Measurements from ENCODE around the gene FANCC. TPM values are rescaled to one million over a fixed set of nuclear protein-coding genes. Genes with fewer than 3 reads are reported as not detected.

FANCC gene
- total RNA-seq, 2 donors from 2014 or later, result 17.6 to 23.5 TPM

DNA sequence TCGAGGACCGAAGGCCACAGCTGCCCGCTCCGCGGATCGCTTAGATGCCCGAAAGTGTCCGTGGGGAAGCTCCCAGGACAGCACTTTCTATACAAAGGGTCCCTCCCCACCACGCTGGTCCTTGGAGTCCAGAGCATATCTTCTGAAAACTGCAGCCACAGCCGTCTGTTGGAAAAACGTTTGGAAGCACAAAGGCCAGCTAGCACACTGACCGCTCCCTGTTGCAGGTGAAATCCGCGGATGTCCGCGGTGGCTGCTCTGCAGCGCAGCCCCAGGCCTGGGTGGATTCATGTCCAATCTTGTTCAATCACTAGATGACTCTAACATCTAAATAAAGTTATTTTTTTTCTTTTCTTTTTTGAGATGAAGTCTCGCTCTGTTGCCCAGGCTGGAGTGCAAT, 32.8 kb upstream of the FANCC start:
- no peak overlapping the region for H3K9ac ChIP-seq (ENCODE audit: extremely low read depth, low read length, poor library complexity, severe bottlenecking)
- peaks cover 36% of the 10 kb centered on the region for H3K27me3 ChIP-seq (ENCODE audit: control insufficient read depth, insufficient read depth, low read length, poor library complexity, severe bottlenecking)
- H3K36me3 Mint-ChIP-seq (ENCODE audit: low read depth), result no peaks in the 10 kb centered on the region
- TF ChIP-seq, protein P1, sequence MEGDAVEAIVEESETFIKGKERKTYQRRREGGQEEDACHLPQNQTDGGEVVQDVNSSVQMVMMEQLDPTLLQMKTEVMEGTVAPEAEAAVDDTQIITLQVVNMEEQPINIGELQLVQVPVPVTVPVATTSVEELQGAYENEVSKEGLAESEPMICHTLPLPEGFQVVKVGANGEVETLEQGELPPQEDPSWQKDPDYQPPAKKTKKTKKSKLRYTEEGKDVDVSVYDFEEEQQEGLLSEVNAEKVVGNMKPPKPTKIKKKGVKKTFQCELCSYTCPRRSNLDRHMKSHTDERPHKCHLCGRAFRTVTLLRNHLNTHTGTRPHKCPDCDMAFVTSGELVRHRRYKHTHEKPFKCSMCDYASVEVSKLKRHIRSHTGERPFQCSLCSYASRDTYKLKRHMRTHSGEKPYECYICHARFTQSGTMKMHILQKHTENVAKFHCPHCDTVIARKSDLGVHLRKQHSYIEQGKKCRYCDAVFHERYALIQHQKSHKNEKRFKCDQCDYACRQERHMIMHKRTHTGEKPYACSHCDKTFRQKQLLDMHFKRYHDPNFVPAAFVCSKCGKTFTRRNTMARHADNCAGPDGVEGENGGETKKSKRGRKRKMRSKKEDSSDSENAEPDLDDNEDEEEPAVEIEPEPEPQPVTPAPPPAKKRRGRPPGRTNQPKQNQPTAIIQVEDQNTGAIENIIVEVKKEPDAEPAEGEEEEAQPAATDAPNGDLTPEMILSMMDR (conservative IDR thresholded peaks at IDR 0.05), result no peak
- no peaks in the 10 kb centered on the region for H3K9me3 ChIP-seq (ENCODE audit: control insufficient read depth, low read length)
- peaks cover 56% of the 10 kb centered on the region for H3K27me3 Mint-ChIP-seq (ENCODE audit: insufficient read depth)
- H3K4me3 Mint-ChIP-seq, result peak overlapping the region; percentile 59
- no peak overlapping the region for H3K4me3 ChIP-seq (ENCODE audit: low read length)
- 88 to 89% methylated on average over 10 to 18 of the region's 18 CpGs for WGBS, 2 experiments (ENCODE audit: insufficient coverage in 1 of 2, insufficient read length in 1 of 2)
- H3K27ac ChIP-seq (ENCODE audit: low read depth, low read length), result no peak overlapping the region
- no peaks in the 10 kb centered on the region for H3K4me1 ChIP-seq (ENCODE audit: control insufficient read depth, insufficient read depth, low read length)
- no peaks in the 10 kb centered on the region for H3K4me1 Mint-ChIP-seq
- H3K27ac Mint-ChIP-seq, result no peak overlapping the region
- H3K36me3 ChIP-seq (ENCODE audit: control insufficient read depth, insufficient read depth, low read length), result no peaks in the 10 kb centered on the region
- no peak for DNase-seq
- no peaks in the 10 kb centered on the region for H3K9me3 Mint-ChIP-seq

DNA sequence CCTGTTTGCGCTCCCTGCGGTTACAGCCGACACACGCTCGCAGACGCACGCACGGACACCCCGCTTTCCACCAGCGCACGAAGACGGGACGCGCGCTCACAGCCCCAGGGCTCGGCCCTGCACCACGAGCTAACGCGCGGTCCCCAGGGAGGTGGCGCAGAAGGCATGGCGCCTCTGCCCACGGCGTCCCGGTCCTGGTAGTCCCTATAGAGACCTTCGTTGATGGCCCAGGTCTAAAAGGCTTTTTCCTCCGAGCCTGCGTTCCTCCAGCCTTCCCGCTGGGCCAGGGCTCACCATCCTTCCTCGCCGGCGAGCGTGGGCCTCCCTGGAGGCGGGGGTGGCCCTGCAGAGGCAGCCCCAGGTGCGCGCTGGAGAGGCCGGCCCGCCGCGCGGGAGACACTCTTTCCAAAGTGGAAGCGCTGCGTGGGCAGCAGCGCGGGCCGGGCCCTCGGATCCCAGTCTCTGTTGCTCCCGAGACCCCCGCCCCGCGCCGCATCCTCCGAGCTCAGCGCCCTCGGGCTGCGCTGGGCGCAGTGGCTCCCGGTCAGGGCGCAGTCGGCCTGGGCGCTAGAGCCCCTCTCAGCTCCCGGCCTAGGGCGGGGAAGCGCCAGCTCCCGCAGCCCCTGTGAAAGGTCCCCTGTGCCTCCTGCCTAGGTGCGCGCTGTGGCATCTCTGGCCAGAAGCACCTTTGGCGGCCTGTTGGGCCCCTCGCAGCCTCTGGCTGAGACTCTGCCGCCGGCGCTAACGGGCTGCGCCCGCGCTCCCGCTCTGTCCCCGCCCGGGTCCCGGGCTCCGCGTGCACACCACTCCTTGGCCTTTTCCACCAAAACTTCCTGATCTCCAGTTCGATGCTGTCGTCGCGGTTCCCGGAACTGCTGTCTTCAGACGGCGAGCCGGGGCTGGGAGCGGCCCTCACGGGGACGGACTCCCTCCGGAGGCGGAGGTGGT, 31.9 kb upstream of the FANCC start:
- H3K27ac Mint-ChIP-seq, result no peak overlapping the region
- H3K9me3 ChIP-seq (ENCODE audit: control insufficient read depth, low read length), result no peaks in the 10 kb centered on the region
- peak overlapping the region; percentile 69 for H3K4me3 ChIP-seq (ENCODE audit: low read length)
- H3K36me3 Mint-ChIP-seq (ENCODE audit: low read depth), result no peaks in the 10 kb centered on the region
- 10% methylated on average over 64 to 95 of the region's 95 CpGs for WGBS, 2 experiments (ENCODE audit: insufficient coverage in 1 of 2, insufficient read length in 1 of 2)
- no peak overlapping the region for H3K9ac ChIP-seq (ENCODE audit: extremely low read depth, low read length, poor library complexity, severe bottlenecking)
- H3K36me3 ChIP-seq (ENCODE audit: control insufficient read depth, insufficient read depth, low read length), result no peaks in the 10 kb centered on the region
- peaks cover 55% of the 10 kb centered on the region for H3K27me3 Mint-ChIP-seq (ENCODE audit: insufficient read depth)
- TF ChIP-seq, protein P1 (conservative IDR thresholded peaks at IDR 0.05), result peak; percentile 12
- no peaks in the 10 kb centered on the region for H3K4me1 ChIP-seq (ENCODE audit: control insufficient read depth, insufficient read depth, low read length)
- no peaks in the 10 kb centered on the region for H3K4me1 Mint-ChIP-seq
- H3K9me3 Mint-ChIP-seq, result no peaks in the 10 kb centered on the region
- H3K27me3 ChIP-seq (ENCODE audit: control insufficient read depth, insufficient read depth, low read length, poor library complexity, severe bottlenecking), result peaks cover 36% of the 10 kb centered on the region
- H3K27ac ChIP-seq (ENCODE audit: low read depth, low read length), result no peak overlapping the region
- peak overlapping the region; percentile 59 for H3K4me3 Mint-ChIP-seq
- peak; percentile 81 for DNase-seq

DNA sequence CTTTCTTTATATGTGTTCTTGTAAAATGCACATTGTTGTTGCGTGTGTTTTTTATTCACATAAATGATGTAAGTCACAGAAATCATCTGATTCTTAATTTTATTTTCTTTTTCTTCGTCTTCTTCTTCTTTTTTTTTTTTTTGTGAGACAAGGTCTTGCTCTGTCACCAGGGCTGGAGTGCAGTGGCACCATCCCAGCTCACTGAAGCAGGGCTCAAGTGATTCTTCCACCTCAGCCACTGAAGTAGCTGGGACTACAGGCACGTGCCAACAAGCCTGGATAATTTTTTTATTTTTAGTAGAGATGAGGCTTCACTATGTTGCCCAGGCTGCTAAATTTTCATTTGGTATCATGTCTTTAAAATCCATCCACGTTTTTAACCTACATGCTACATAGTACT, 28.5 kb upstream of the FANCC start:
- no peak overlapping the region for H3K4me3 ChIP-seq (ENCODE audit: low read length)
- H3K27me3 ChIP-seq (ENCODE audit: control insufficient read depth, insufficient read depth, low read length, poor library complexity, severe bottlenecking), result peaks cover 31% of the 10 kb centered on the region
- no peak for DNase-seq
- H3K36me3 ChIP-seq (ENCODE audit: control insufficient read depth, insufficient read depth, low read length), result no peaks in the 10 kb centered on the region
- Mint-ChIP-seq H3K4me1 (no peaks in the 10 kb centered on the region), H3K36me3 (ENCODE audit: low read depth) (no peaks in the 10 kb centered on the region), H3K27me3 (ENCODE audit: insufficient read depth) (peaks cover 45% of the 10 kb centered on the region), H3K4me3 (no peak overlapping the region), H3K27ac (no peak overlapping the region), H3K9me3 (no peaks in the 10 kb centered on the region)
- H3K27ac ChIP-seq (ENCODE audit: low read depth, low read length), result no peak overlapping the region
- TF ChIP-seq, protein P1 (conservative IDR thresholded peaks at IDR 0.05), result no peak
- WGBS, 2 experiments (ENCODE audit: insufficient coverage in 1 of 2, insufficient read length in 1 of 2), result 87 to 90% methylated on average over 3 of the region's 4 CpGs
- no peaks in the 10 kb centered on the region for H3K9me3 ChIP-seq (ENCODE audit: control insufficient read depth, low read length)
- H3K9ac ChIP-seq (ENCODE audit: extremely low read depth, low read length, poor library complexity, severe bottlenecking), result no peak overlapping the region
- no peaks in the 10 kb centered on the region for H3K4me1 ChIP-seq (ENCODE audit: control insufficient read depth, insufficient read depth, low read length)
